Right lung (tissue), 10 donors: ENCODE results near the gene EYA3. TPM values are rescaled to one million over a fixed set of nuclear protein-coding genes. Genes with fewer than 3 reads are reported as not detected.

Experiments used
- DNase-seq, 2 donors: peaks; one replicate each; pipeline ENCODE4 v3.0.0-alpha.2; 2013
- long read RNA-seq, 8 donors: transcript quantifications; one replicate each; lab custom pipeline, GENCODE V29; 2026
- polyA plus RNA-seq, 5 donors: library from polyadenylated mRNA; unstranded; fragments of 120-200 nt; gene quantifications; one replicate each; pipeline versions ENCODE4 v1.2.1 to v1.2.3, GENCODE V29; 2013; ENCODE audit warnings: inconsistent platforms in 1 of 5, low replicate concordance in 1 of 5; ENCODE audit not compliant: insufficient read length in 5 of 5, insufficient read depth in 1 of 5

Gene EYA3, protein sequence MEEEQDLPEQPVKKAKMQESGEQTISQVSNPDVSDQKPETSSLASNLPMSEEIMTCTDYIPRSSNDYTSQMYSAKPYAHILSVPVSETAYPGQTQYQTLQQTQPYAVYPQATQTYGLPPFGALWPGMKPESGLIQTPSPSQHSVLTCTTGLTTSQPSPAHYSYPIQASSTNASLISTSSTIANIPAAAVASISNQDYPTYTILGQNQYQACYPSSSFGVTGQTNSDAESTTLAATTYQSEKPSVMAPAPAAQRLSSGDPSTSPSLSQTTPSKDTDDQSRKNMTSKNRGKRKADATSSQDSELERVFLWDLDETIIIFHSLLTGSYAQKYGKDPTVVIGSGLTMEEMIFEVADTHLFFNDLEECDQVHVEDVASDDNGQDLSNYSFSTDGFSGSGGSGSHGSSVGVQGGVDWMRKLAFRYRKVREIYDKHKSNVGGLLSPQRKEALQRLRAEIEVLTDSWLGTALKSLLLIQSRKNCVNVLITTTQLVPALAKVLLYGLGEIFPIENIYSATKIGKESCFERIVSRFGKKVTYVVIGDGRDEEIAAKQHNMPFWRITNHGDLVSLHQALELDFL
- polyA plus RNA-seq: 10 to 100 TPM; 20.2 to 32.5 (median 29.4) TPM
- long read RNA-seq, donor 1, full-length matches to known transcripts: 4 of 9 reads
- long read RNA-seq, donor 1, partial matches to known transcripts: 5 of 9 reads
- long read RNA-seq, donor 1, other reads (novel, unspliced or antisense): 0 of 9 reads
- long read RNA-seq, donor 2, full-length matches to known transcripts: 4 of 4 reads
- long read RNA-seq, donor 2, partial matches to known transcripts: 0 of 4 reads
- long read RNA-seq, donor 2, other reads (novel, unspliced or antisense): 0 of 4 reads
- long read RNA-seq, donor 3: 0 reads
- long read RNA-seq, donor 4, full-length matches to known transcripts: 3 of 3 reads
- long read RNA-seq, donor 4, partial matches to known transcripts: 0 of 3 reads
- long read RNA-seq, donor 4, other reads (novel, unspliced or antisense): 0 of 3 reads
- long read RNA-seq, donor 5, full-length matches to known transcripts: 3 of 3 reads
- long read RNA-seq, donor 5, partial matches to known transcripts: 0 of 3 reads
- long read RNA-seq, donor 5, other reads (novel, unspliced or antisense): 0 of 3 reads
- long read RNA-seq, donor 6, full-length matches to known transcripts: 6 of 6 reads
- long read RNA-seq, donor 6, partial matches to known transcripts: 0 of 6 reads
- long read RNA-seq, donor 6, other reads (novel, unspliced or antisense): 0 of 6 reads
- long read RNA-seq, donor 7, full-length matches to known transcripts: 1 of 1 reads
- long read RNA-seq, donor 7, partial matches to known transcripts: 0 of 1 reads
- long read RNA-seq, donor 7, other reads (novel, unspliced or antisense): 0 of 1 reads
- long read RNA-seq, donor 8, full-length matches to known transcripts: 1 of 1 reads
- long read RNA-seq, donor 8, partial matches to known transcripts: 0 of 1 reads
- long read RNA-seq, donor 8, other reads (novel, unspliced or antisense): 0 of 1 reads

DNA sequence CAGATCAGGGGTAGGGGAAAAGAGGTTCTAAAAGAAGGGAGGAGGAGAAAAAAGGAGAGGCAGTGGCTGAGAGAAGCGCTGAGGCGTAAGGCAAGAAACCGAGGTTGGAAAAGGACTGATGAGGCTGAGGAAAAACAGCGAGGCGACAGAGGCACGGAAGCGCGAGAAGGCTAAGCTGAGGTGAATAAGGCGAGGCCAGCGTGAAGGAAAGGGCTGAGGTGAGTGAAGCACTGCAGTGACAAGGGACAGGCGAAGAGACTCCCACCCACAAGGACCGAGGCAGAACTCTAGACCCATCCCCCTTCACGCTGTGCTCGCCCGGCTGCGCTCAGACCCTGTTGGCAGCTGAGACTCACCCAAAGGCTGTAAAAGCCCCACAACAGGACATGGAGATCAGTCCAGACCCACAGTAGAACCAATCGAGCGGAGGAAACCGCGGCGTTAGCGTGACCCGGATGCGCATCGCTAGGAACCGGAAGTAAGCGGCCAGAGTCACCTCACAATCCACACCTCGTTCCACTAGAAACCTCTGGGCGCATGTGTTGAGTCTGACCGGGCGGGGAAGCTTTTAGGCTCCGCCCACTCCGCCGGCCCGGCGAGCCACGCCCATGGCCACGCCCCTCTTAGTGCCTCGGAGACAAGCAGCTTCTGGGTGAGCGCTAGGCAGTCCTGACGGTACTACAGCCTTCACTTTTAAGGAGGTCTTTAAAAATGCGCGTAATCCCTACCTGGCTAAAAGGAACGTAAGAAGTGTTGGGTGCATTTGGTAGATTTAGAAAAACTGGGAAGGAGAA is at the start of gene EYA3:
EYA3 (minus strand) TSS at position 443 of the 794 bp plus-strand sequence. CDS start 30,584 bp downstream, outside the sequence.
- peak; percentile 96 to 98 for DNase-seq

DNA sequence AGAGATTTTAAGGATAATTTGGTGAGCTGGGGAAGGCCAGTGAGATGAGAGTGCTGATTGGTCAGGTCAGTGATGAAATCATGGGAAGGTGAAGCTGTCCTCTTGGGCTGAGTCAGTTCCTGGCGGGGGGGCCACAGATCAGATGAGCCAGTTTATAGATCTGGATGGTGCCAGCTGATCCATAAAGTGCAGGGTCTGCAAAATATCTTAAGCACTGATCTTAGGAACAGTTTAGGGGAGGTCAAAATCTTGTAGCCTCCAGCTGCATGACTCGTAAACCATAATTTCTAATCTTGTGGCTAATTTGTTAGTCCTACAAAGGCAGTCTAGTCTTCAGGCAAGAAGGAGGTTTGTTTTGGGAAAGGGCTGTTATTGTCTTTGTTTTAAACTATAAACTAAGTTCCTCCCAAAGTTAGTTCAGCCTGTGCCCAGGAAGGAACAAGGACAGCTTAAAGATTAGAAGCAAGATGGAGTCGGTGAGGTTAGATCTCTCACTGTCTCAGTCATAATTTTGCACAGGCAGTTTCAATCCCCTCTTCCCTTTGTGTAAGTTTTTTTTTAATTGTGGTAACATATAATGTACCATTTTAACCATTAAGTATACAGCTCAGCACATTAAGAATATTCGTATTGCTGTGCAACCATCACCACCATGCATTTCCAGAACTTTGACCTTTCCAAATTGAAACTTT is 48.7 kb upstream of the EYA3 start:
- DNase-seq: no peak

DNA sequence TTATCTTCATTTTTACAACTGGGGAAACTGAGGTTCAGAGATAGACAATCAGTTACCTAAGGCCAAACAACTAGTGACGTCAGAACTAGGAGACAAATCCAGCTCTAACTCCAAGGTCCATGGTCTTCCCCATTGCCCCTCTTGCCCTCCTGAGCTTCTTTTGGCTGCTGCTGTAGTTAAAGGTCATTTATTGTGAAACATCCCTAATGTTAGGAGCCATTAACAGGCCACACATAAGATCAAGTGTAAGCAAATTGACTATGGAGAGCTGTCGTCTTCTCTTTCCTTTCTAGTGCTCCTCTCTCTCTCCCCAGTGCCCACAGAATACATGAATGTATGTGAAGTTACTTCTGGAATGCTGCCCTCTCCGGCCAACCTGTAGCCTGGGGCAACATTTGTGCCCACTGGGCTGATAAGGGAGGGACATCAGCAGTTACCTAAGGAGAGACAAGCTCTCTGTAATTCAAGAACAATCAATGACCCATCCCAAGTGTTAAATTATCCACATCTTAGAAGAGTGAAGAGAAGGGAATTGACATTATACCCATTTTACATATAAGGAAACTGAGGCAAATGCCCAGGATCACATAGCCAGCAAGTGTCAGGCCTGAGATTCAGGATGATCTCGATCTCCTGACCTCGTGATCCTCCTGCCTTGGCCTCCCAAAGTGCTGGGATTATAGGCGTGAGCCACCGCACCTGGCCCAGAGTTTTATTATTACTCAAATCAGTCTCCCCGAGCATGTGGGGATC is 47.9 kb upstream of the EYA3 start:
- no peak for DNase-seq

DNA sequence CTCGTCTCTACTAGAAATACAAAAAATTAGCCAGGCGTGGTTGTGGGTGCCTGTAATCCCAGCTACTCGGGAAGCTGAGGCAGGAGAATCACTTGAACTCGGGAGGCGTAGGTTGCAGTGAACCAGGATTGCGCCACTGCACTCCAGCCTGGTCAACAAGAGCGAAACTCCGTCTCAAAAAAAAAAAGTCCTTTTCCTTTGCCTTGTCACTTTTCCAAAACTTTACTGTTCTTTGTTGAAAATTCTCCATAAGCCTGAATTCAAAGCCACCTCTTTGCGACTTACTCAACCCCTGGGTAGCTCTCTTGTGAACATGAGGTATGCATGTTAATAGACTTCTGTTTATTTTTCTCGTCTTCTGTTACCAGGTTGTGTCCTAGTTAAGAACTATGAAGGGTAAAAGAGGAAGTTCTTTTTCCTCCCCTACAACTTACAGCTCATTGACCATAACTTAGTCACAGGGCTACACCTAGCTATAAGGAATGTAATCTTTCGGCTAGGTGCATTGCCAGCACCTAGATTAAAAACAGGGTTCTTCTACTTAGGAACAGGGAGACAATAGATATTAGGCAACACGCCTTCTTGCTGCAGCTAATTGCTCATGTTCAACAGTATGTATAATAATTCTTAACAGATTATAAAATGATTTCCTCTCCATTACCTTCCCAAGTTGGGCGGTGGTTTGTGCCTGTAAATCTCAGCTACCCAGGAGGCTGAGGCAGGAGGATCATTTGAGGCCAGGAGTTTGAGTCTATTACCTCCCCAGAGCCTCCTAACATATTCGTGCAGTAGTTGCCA is 47.2 kb upstream of the EYA3 start:
- DNase-seq: peak; percentile 7 to 13

DNA sequence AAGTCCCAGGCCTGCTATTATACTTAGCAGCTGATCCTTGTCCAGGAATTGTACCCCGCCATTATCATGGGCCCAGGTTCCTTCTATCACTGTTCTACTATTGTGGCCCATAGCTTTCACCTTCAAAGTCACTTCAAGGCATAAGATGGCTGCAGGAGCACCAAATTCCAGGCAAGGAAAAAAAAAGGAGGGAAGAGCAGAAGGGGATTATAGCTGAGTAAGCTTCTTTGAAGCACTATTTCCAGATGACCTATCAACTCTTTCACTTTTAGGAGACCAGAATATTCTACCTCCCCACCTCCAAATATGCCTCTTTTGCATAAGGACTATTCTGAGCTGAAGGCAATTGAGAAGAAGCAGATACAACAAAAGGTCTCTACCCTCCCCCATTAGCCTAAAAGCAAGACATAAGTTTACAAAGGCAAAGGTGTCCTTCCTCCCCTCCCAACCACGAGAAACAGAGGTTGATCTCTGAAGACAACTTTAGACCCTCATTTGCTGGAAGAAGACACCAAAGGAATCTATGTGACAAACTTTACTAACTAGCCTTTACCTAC is 46.3 kb upstream of the EYA3 start:
- no peak for DNase-seq

DNA sequence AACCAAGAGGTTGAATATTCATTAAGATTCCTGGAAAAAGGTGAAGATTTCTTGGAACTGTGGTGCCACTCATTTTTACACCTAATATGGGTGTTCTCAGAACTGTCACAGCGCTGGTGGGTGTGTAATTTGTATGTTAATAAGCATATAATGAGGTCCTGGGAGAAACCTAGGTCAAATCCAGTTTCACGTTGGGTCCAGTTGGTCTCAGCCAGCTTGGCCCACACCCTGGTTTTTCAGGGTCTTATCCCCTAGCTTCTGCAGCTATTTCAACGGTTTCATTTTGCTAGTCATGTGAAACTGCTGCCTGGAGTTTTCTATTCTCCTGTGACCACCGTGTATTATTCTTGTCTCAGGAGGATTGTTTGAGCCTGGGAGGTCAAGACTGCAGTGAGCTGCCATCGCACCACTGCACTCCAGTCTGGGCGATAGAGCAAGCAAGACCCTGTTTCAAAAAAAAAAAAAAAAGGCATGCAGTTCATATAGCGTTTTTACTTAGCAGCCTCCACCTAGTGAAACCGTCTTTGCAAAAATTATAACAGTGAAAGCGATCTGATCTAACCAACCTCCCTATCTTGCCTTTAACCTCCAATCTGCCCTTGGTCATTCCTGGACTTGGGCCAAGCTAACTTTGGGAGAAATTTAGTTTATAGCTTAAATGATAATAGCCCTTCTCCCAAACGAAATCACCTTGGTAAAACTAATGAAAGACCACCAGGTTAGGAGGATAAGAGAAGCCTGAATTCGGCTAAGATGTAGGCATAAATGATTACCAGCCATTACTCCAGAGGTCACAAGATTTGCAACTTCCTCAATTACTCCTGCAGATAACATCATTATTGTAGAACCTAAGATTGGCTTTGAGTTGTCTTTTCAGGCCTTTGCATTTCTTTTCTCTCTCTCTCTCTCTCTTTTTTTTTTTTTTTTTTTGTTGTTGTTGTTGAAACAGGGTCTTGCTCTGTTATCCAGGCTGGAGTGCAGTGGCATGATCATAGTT is 44.1 kb upstream of the EYA3 start:
- no peak for DNase-seq

DNA sequence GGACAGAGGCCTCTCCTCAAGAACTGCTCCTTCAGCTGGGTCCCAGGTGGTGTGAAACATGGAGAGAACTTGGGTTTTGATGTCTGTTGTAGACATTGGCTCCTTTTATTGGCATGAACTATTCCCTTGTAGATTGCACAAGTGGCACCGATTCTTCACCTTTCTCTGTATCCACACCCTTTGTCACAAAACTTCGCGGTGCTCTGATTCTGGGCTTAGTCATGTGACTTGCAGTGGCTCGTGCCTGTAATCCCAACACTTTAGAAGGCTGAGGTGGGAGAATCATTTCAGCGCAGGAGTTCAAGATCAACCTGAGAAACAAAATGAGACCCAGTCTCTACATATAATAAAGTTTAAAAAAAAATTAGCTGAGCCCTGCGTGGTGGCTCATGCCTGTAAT is 42.5 kb upstream of the EYA3 start:
- no peak for DNase-seq

DNA sequence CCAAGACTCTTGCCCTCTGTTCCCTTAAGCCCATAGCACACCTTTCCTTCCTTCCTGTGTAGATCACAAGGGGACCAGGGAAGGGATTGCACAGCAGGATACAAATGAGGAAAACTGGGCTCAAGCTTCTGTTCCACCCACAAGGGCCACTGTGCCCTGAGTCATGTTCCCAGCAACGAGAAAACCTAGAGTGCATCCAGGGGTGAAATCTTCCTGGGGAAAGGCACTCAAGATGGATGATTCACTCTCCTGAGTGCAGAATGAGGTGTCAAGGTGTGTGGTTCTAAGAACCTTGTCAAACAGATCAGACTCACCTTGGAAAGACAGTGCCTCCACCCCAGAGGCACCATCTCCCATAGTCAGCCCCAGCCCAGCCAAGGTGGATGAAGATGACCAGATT is 40.7 kb upstream of the EYA3 start:
- DNase-seq: no peak

DNA sequence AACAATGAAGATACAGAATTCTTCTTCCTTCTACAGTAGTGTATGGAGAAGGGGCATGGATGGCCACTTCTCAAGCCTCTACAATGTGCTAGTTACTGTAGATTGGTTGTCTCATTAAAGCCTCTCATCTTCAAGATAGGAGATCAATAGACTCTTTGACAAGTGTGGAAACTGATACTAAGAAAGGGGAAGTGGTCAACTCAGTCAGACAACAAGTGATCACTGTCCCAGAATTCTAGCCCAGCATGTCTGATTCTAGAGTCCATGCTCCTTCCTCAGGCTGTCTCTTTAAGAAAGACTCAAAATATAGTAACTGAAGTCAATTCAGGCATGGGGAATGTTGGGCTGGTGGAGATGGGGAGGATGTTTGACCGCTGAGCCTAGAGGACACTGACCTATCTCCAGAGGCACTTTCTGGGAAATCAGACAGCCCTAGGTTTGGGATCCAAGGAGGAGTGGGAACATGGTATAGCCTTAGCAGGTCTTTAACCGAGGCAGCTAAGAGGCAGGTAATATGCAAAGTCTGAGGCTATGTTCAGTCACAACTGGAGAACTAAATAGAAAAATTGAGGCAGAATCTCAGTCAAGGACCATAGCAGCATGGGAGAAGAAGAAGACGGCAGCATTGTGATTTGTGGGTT is 39.3 kb upstream of the EYA3 start:
- no peak for DNase-seq

DNA sequence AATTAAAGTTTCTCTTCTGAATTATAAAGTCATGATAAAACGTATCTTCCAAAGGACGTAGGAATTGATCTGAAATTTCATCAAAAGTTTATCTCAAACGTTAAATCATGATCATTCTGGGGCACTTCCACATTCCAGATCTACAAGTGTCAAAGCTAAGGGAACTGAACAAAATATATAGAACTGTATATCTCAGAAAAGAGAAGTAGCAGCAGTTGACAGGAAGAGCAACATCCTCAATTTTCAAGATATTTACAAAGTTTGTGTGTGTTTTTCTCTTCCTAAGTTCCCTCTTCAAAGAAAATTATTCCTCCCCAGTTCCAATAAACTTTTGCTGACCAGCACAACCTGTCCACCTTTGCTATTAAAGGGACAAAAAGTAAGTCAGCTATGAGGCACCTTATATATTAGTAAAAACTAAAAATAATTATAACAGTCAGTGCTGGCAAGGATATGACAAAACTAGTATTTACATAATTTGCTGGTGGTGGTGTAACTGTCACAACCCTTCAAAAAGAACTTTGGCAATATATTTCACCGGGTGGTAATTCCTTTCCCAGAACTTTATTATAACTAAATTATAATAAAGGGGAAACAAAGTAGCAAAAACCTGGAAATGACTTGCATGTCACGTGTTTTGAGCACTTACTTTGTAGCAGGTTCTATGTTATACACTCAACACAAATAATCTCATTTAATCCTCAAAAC is 38.5 kb upstream of the EYA3 start:
- DNase-seq: no peak

DNA sequence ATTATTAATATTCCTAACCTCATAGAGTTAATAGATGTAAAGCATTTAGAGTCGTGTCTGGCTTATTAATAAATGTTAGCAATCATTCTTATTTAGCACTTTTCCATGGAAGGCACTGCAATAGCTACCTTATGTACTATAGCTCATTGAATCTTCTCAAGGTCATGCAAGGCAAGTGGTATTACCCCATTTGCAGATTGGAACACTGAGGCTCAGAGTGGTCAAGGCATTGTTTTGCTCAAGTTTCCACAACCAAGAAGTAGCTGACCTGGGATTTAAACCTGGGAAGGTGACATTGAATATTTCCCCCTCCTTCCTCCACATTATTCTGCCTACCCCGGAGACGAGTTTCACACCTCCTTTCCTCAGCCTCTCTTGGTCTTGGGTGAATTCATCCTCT is 37.8 kb upstream of the EYA3 start:
- no peak for DNase-seq

DNA sequence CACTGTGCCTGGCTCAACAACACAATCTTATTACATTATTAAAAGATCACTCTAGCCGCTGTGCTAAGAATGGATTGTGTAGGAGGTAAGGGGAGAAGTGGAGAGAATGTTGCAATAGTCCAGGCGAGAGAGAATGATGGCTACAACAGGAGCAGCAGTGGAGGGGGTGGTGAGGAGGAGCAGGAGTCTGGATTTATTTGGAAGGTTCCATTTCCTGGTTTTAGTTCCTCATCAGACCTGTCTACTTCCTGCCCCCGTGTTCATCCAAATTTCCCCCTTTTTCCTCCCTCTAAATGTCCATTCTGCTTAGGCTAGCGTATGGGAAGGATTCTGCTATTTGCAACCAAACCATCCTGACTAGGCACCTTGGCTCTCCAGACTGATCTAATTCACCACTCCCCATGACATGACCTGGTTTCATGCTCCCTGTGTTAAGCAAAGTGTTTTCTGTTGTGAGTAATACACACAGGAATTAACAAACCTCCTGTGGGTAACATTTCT is 35.1 kb upstream of the EYA3 start:
- no peak for DNase-seq

DNA sequence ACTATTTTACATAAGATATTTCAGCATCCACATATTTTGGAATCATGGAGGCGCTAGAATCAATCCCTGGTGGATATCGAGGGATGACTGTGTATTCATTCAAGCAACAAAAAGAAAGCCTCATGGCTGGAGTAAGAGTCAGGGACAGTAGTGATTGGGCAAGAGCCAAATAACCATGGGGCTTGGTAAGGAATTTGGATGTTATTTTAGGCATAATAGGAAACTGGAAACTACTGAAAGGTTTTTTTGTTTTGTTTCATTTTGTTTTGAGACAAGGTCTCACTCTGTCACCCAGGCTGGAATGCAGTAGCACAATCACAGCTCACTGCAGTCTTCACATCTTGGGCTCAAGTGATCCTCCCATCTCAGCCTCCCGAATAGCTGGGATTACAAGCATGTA is 33.8 kb upstream of the EYA3 start:
- DNase-seq: no peak

DNA sequence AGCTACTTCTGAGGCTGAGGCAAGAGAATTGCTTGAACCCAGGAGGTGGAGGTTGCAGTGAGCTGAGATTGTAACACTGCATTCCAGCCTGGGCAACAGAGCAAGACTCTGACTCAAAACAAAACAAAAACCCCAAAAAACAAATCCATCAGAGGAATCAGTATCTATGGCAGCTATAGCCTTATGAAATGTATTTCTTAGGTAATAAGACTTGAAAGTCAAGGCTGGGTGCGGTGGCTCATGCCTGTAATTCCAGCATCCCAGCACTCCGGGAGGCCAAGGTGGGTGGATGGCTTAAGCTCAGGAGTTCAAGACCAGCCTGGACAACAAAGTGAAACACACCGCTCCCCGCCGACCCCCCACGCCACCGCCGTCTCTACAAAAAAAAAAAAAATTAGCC is 31.1 kb upstream of the EYA3 start:
- no peak for DNase-seq

DNA sequence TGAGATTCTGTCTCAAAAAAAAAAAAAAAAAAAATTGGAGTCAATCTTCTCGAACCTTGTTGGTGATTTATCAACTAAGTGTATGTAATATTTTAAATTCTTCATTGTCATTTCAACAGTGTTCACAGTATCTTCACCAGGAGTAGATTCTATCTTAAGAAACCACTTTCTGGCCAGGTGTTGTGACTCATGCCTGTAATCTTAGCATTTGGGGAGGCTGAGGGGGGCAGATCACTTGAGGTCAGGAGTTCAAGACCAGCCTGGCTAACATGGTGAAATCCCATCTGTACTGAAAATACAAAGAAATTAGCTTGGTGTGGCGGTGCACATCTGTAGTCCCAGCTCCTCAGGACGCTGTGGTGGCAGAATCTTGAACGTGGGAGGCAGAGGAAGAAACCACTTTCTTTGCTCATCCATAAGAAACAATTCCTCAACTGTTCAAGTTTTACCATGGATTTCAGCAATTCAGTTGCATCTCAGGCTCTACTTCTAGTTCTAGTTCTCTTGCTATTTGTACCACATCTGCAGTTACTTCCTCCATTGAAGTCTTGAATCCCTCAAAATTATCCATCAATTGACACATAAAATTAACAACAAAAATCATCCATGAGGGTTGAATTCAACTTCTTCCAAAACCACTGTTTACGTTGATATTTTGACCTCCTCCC is 30.4 kb upstream of the EYA3 start:
- DNase-seq: no peak
